Neuronal stem cell (in vitro differentiated cells): Measurements from ENCODE around the gene MEF2A.

ENCODE experiments used
- DNase-seq: peaks from one replicate; pipeline ENCODE4 v3.0.0-alpha.2; 2013; ENCODE audit warnings: low spot score
- H2AFZ ChIP-seq: one replicate; pipeline ENCODE4 v1.6.1; 2013; ENCODE audit warnings: mild to moderate bottlenecking, low read length, inconsistent platforms
- H2AK5ac ChIP-seq: 2 replicates; pipeline ENCODE4 v1.6.1; 2013; ENCODE audit warnings: low read depth, mild to moderate bottlenecking, inconsistent platforms, low read length, moderate library complexity, mixed read lengths
- H2BK120ac ChIP-seq: 2 replicates; pipeline ENCODE4 v1.6.1; 2013; ENCODE audit warnings: low read depth, mild to moderate bottlenecking, inconsistent platforms, low read length, moderate library complexity, mixed read lengths
- H2BK12ac ChIP-seq: one replicate; pipeline ENCODE4 v1.6.1; 2013; ENCODE audit warnings: low read length, inconsistent platforms
- H2BK15ac ChIP-seq: 2 replicates; pipeline ENCODE4 v1.6.1; 2013; ENCODE audit warnings: mild to moderate bottlenecking, low read length, inconsistent platforms, mixed read lengths
- H2BK5ac ChIP-seq: one replicate; pipeline ENCODE4 v1.6.1; 2013; ENCODE audit warnings: inconsistent platforms, mild to moderate bottlenecking, low read length, moderate library complexity
- H3K14ac ChIP-seq: one replicate; pipeline ENCODE4 v1.6.1; 2013; ENCODE audit warnings: low read length, inconsistent platforms
- H3K18ac ChIP-seq: 2 replicates; pipeline ENCODE4 v1.6.1; 2013; ENCODE audit warnings: low read length, inconsistent platforms
- H3K23ac ChIP-seq: 2 replicates; pipeline ENCODE4 v1.6.1; 2013; ENCODE audit warnings: low read depth, mild to moderate bottlenecking, mixed read lengths, low read length, inconsistent platforms; ENCODE audit not compliant: poor library complexity
- H3K27ac ChIP-seq: replicated peaks from 3 replicates; pipeline ENCODE4 v1.5.1; 2013; ENCODE audit warnings: low read length, inconsistent platforms
- H3K27me3 ChIP-seq, 3 experiments: 2 replicates each; pipeline ENCODE4 v1.6.1; 2013; ENCODE audit warnings: low read length in 3 of 3, mild to moderate bottlenecking in 2 of 3, inconsistent platforms in 1 of 3, low read depth in 1 of 3, mixed read lengths in 1 of 3, moderate library complexity in 1 of 3; ENCODE audit not compliant: control insufficient read depth in 3 of 3, insufficient read depth in 3 of 3
- H3K36me3 ChIP-seq, 2 donors: replicated peaks in 1 of 2; 2 replicates each; pipeline ENCODE4 v1.6.1; 2013; ENCODE audit warnings: low read length in 2 of 2; ENCODE audit not compliant: control insufficient read depth in 2 of 2, insufficient read depth in 2 of 2
- H3K4ac ChIP-seq: 2 replicates; pipeline ENCODE4 v1.6.1; 2013; ENCODE audit warnings: inconsistent platforms, mild to moderate bottlenecking, low read length, moderate library complexity
- H3K4me1 ChIP-seq, 2 donors: 1 replicate in 1 of 2; 2 replicates in 1 of 2; pipeline ENCODE4 v1.6.1; 2013; ENCODE audit warnings: low read length in 2 of 2, low read depth in 1 of 2; ENCODE audit not compliant: control insufficient read depth in 2 of 2, insufficient read depth in 1 of 2
- H3K4me2 ChIP-seq: one replicate; pipeline ENCODE4 v1.6.1; 2013; ENCODE audit warnings: mild to moderate bottlenecking, low read length, inconsistent platforms; ENCODE audit not compliant: insufficient read depth, poor library complexity, severe bottlenecking
- H3K4me3 ChIP-seq, 2 donors: 2 replicates each; pipeline ENCODE4 v1.5.1; 2013; ENCODE audit warnings: low read length in 2 of 2, mild to moderate bottlenecking in 2 of 2, inconsistent platforms in 1 of 2, moderate library complexity in 1 of 2
- H3K79me1 ChIP-seq: one replicate; pipeline ENCODE4 v1.6.1; 2013; ENCODE audit warnings: low read depth, mild to moderate bottlenecking, inconsistent platforms, low read length, moderate library complexity
- H3K9ac ChIP-seq: one replicate; pipeline ENCODE4 v1.6.1; 2013; ENCODE audit warnings: mild to moderate bottlenecking, low read depth, low read length, inconsistent platforms; ENCODE audit not compliant: poor library complexity
- H3K9me3 ChIP-seq, 2 donors: replicated peaks in 1 of 2; 2 replicates each; pipeline versions ENCODE3 to v1.6.1; 2013; ENCODE audit warnings: low read length in 2 of 2, mild to moderate bottlenecking in 2 of 2, inconsistent platforms in 1 of 2, low read depth in 1 of 2, mixed read lengths in 1 of 2, moderate library complexity in 1 of 2; ENCODE audit not compliant: control insufficient read depth in 2 of 2, insufficient read depth in 1 of 2
- H4K8ac ChIP-seq: one replicate; pipeline ENCODE4 v1.6.1; 2013; ENCODE audit warnings: low read depth, mild to moderate bottlenecking, inconsistent platforms, low read length, moderate library complexity
- H4K91ac ChIP-seq: one replicate; pipeline ENCODE4 v1.6.1; 2013; ENCODE audit warnings: low read length, low read depth, mild to moderate bottlenecking, inconsistent platforms; ENCODE audit not compliant: poor library complexity
- WGBS, 2 donors: extraction: QIAGEN DNeasy Blood & Tissue Kit; methylation state at CpG; one replicate each; pipeline ENCODE4 v1.1.7; 2013; ENCODE audit warnings: missing lambda C conversion rate in 2 of 2, mixed read lengths in 1 of 2; ENCODE audit not compliant: insufficient read length in 2 of 2, insufficient replicate concordance in 1 of 2; ENCODE audit errors: extremely low coverage in 2 of 2; 5-methylcytosine and 5-hydroxymethylcytosine counted together

Gene MEF2A

GRCh38 chr15:99634576-99634975, 68.8 kb downstream of the MEF2A start:
- Histone ChIP-seq H3K27me3 (no peaks in the 10 kb centered on the region), H2BK120ac (no peak overlapping the region), H3K23ac (no peak overlapping the region), H2AFZ (no peak overlapping the region), H3K14ac (no peak overlapping the region), H3K4me1 (no peaks in the 10 kb centered on the region), H3K9me3 (peaks cover 0 to 19% of the 10 kb centered on the region in 2 donors), H3K4me3 (no peak overlapping the region), H3K18ac (no peak overlapping the region), H3K9ac (no peak overlapping the region), H3K4ac (no peak overlapping the region), H4K8ac (no peak overlapping the region), H2BK12ac (no peak overlapping the region), H3K36me3 (peaks cover 0 to 34% of the 10 kb centered on the region in 2 donors), H2BK5ac (no peak overlapping the region), H2AK5ac (no peak overlapping the region), H3K79me1 (no peaks in the 10 kb centered on the region), H3K27ac (no peak overlapping the region), H4K91ac (no peak overlapping the region), H3K4me2 (no peak overlapping the region), H2BK15ac (no peak overlapping the region)
- no peak for DNase-seq
- no CpG with 5 or more reads among the region's 3 CpGs for WGBS, 2 donors

GRCh38 chr15:99635145-99635544, 69.4 kb downstream of the MEF2A start:
- Histone ChIP-seq H3K4me3 (no peak overlapping the region), H3K27ac (no peak overlapping the region), H3K4me1 (no peaks in the 10 kb centered on the region), H3K79me1 (no peaks in the 10 kb centered on the region), H2BK5ac (no peak overlapping the region), H3K14ac (no peak overlapping the region), H3K23ac (no peak overlapping the region), H2BK15ac (no peak overlapping the region), H4K8ac (no peak overlapping the region), H4K91ac (no peak overlapping the region), H2BK120ac (no peak overlapping the region), H2BK12ac (no peak overlapping the region), H2AK5ac (no peak overlapping the region), H3K4ac (no peak overlapping the region), H3K4me2 (no peak overlapping the region), H3K9ac (no peak overlapping the region), H2AFZ (no peak overlapping the region), H3K27me3 (no peaks in the 10 kb centered on the region), H3K18ac (no peak overlapping the region), H3K9me3 (peaks cover 0 to 19% of the 10 kb centered on the region in 2 donors), H3K36me3 (peaks cover 0 to 39% of the 10 kb centered on the region in 2 donors)
- WGBS, 2 donors = no CpG with 5 or more reads among the region's 3 CpGs
- no peak for DNase-seq

DNA sequence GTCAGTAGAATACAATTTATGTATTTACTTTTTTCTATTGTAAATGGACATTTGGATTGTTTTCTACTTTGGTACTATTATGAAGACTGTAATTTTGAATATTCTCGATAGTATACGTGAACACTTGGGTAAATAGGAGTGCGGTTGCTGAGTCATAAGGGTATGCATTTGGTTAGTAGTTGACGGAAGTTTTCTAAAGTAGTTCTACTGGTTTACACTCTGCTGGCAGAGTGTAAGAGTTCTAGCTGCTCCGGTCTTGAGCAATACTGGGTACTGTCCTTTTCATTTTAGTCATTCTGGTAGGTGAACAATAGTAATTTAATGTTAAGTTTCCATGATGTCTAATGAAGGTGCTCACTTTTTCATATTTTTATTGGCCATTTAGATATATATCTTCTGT, 70.0 kb downstream of the MEF2A start:
- H3K4me1 ChIP-seq = no peaks in the 10 kb centered on the region
- H3K4me3 ChIP-seq = no peak overlapping the region
- no peak overlapping the region for H4K8ac ChIP-seq
- no CpG with 5 or more reads among the region's 5 CpGs for WGBS, 2 donors
- H3K79me1 ChIP-seq = no peaks in the 10 kb centered on the region
- H2AFZ ChIP-seq = no peak overlapping the region
- H3K9ac ChIP-seq = no peak overlapping the region
- H3K23ac ChIP-seq = no peak overlapping the region
- H3K36me3 ChIP-seq = peaks cover 0 to 45% of the 10 kb centered on the region in 2 donors
- H2BK15ac ChIP-seq = no peak overlapping the region
- H2BK5ac ChIP-seq = no peak overlapping the region
- DNase-seq = no peak
- H3K14ac ChIP-seq = no peak overlapping the region
- no peak overlapping the region for H3K4me2 ChIP-seq
- no peak overlapping the region for H2BK120ac ChIP-seq
- H3K9me3 ChIP-seq = peaks cover 0 to 19% of the 10 kb centered on the region in 2 donors
- H3K4ac ChIP-seq = no peak overlapping the region
- H2AK5ac ChIP-seq = no peak overlapping the region
- H2BK12ac ChIP-seq = no peak overlapping the region
- no peak overlapping the region for H3K27ac ChIP-seq
- H3K27me3 ChIP-seq = no peaks in the 10 kb centered on the region
- H4K91ac ChIP-seq = no peak overlapping the region
- no peak overlapping the region for H3K18ac ChIP-seq

GRCh38 chr15:99644913-99645542, 79.2 kb downstream of the MEF2A start:
- H3K36me3 ChIP-seq = peaks cover 3 to 59% of the 10 kb centered on the region in 2 donors
- no peak overlapping the region for H2BK120ac ChIP-seq
- H3K23ac ChIP-seq = no peak overlapping the region
- H3K9me3 ChIP-seq = peaks cover 0 to 19% of the 10 kb centered on the region in 2 donors
- no peak overlapping the region for H3K14ac ChIP-seq
- no peak overlapping the region for H4K91ac ChIP-seq
- H2BK5ac ChIP-seq = no peak overlapping the region
- no peak overlapping the region for H3K4ac ChIP-seq
- no peak overlapping the region for H2AFZ ChIP-seq
- H3K27me3 ChIP-seq = no peaks in the 10 kb centered on the region
- no peak overlapping the region for H3K9ac ChIP-seq
- no peak overlapping the region for H2AK5ac ChIP-seq
- H3K4me2 ChIP-seq = no peak overlapping the region
- no peak for DNase-seq
- no peak overlapping the region for H2BK12ac ChIP-seq
- 100% methylated on average over 1 of the region's 2 CpGs; no CpG with 5 or more reads in 1 of the 2 donors for WGBS, 2 donors
- no peak overlapping the region for H4K8ac ChIP-seq
- no peak overlapping the region for H3K18ac ChIP-seq
- no peak overlapping the region for H3K4me3 ChIP-seq
- no peaks in the 10 kb centered on the region for H3K4me1 ChIP-seq
- no peaks in the 10 kb centered on the region for H3K79me1 ChIP-seq
- no peak overlapping the region for H3K27ac ChIP-seq
- H2BK15ac ChIP-seq = no peak overlapping the region
